H9 (cell line): ENCODE results near the gene CSTPP1. TPM values are rescaled to one million over a fixed set of nuclear protein-coding genes. Genes with fewer than 3 reads are reported as not detected.

Experiments used
- DNase-seq: peaks from one replicate; pipeline ENCODE4 v3.0.0-alpha.2; 2017
- H2AFZ ChIP-seq: one replicate; pipeline ENCODE4 v1.6.1; 2013; ENCODE audit warnings: mild to moderate bottlenecking, low read length, control low read depth, moderate library complexity
- H2AK5ac ChIP-seq: 2 replicates; pipeline ENCODE4 v1.6.1; 2013; ENCODE audit warnings: low read length, control low read depth, mixed read lengths; ENCODE audit not compliant: insufficient read length
- H2BK120ac ChIP-seq: one replicate; pipeline ENCODE4 v1.6.1; 2013; ENCODE audit warnings: low read depth, mild to moderate bottlenecking, low read length, control low read depth, inconsistent platforms; ENCODE audit not compliant: poor library complexity, severe bottlenecking
- H2BK12ac ChIP-seq: 2 replicates; pipeline ENCODE4 v1.6.1; 2013; ENCODE audit warnings: low read length, control low read depth, mixed read lengths, low read depth; ENCODE audit not compliant: insufficient read length
- H2BK15ac ChIP-seq: 2 replicates; pipeline ENCODE4 v1.6.1; 2013; ENCODE audit warnings: low read depth, low read length, control low read depth
- H2BK20ac ChIP-seq: one replicate; pipeline ENCODE4 v1.6.1; 2013; ENCODE audit warnings: low read depth, mild to moderate bottlenecking, low read length, control low read depth, inconsistent platforms; ENCODE audit not compliant: poor library complexity, severe bottlenecking
- H2BK5ac ChIP-seq: 2 replicates; pipeline ENCODE4 v1.6.1; 2013; ENCODE audit warnings: low read length, control low read depth, mixed read lengths; ENCODE audit not compliant: insufficient read length
- H3K14ac ChIP-seq: 2 replicates; pipeline ENCODE4 v1.6.1; 2013; ENCODE audit warnings: low read length, control low read depth; ENCODE audit not compliant: insufficient read depth
- H3K18ac ChIP-seq: 2 replicates; pipeline ENCODE4 v1.6.1; 2013; ENCODE audit warnings: low read depth, mild to moderate bottlenecking, mixed read lengths, low read length, control low read depth; ENCODE audit not compliant: insufficient read length
- H3K23ac ChIP-seq: 2 replicates; pipeline ENCODE4 v1.6.1; 2013; ENCODE audit warnings: low read length, control low read depth, mixed read lengths, low read depth; ENCODE audit not compliant: insufficient read length
- H3K23me2 ChIP-seq: 2 replicates; pipeline ENCODE4 v1.6.1; 2013; ENCODE audit warnings: low read depth, mild to moderate bottlenecking, mixed read lengths, low read length, control low read depth; ENCODE audit not compliant: insufficient read length, poor library complexity, severe bottlenecking
- H3K27ac ChIP-seq: 2 replicates; pipeline ENCODE4 v1.5.1; 2013; ENCODE audit warnings: low read length, control low read depth, mixed read lengths, low read depth; ENCODE audit not compliant: insufficient read length
- H3K27me3 ChIP-seq: 2 replicates; pipeline ENCODE4 v1.6.1; 2013; ENCODE audit warnings: low read length, control low read depth, inconsistent platforms; ENCODE audit not compliant: insufficient read depth
- H3K4ac ChIP-seq: 2 replicates; pipeline ENCODE4 v1.6.1; 2013; ENCODE audit warnings: low read depth, mild to moderate bottlenecking, control low read depth, inconsistent platforms, low read length, moderate library complexity
- H3K4me1 ChIP-seq: 2 replicates; pipeline ENCODE4 v1.6.1; 2013; ENCODE audit warnings: low read length, control low read depth, inconsistent platforms; ENCODE audit not compliant: insufficient read depth
- H3K4me2 ChIP-seq: 2 replicates; pipeline ENCODE4 v1.6.1; 2013; ENCODE audit warnings: low read length, control low read depth, mixed read lengths; ENCODE audit not compliant: insufficient read length, insufficient read depth
- H3K56ac ChIP-seq: 2 replicates; pipeline ENCODE4 v1.6.1; 2013; ENCODE audit warnings: low read depth, mild to moderate bottlenecking, mixed read lengths, low read length, control low read depth; ENCODE audit not compliant: insufficient read length
- H3K79me1 ChIP-seq: 2 replicates; pipeline ENCODE4 v1.6.1; 2013; ENCODE audit warnings: low read depth, mild to moderate bottlenecking, moderate library complexity, low read length, control low read depth, inconsistent platforms; ENCODE audit not compliant: insufficient read depth, poor library complexity, severe bottlenecking
- H3K79me2 ChIP-seq: 2 replicates; pipeline ENCODE4 v1.6.1; 2013; ENCODE audit warnings: low read length, control low read depth, inconsistent platforms; ENCODE audit not compliant: insufficient read depth
- H3K9ac ChIP-seq: 2 replicates; pipeline ENCODE4 v1.6.1; 2013; ENCODE audit warnings: low read length, control low read depth, mixed read lengths; ENCODE audit not compliant: insufficient read length; ENCODE audit errors: extremely low read depth
- H3K9me3 ChIP-seq: one replicate; pipeline ENCODE4 v1.6.1; 2013; ENCODE audit warnings: low read depth, low read length, inconsistent platforms; ENCODE audit not compliant: control insufficient read depth
- H3T11ph ChIP-seq: one replicate; pipeline ENCODE4 v1.6.1; 2013; ENCODE audit warnings: mild to moderate bottlenecking, low read length, control low read depth, inconsistent platforms
- H4K20me1 ChIP-seq: one replicate; pipeline ENCODE4 v1.6.1; 2013; ENCODE audit not compliant: control insufficient read depth, insufficient read length, insufficient read depth
- H4K5ac ChIP-seq: 2 replicates; pipeline ENCODE4 v1.6.1; 2013; ENCODE audit warnings: low read depth, mild to moderate bottlenecking, mixed read lengths, low read length, control low read depth; ENCODE audit not compliant: insufficient read length
- H4K8ac ChIP-seq: replicated peaks from 2 replicates; pipeline ENCODE4 v1.6.1; 2013; ENCODE audit warnings: low read length, control low read depth, mixed read lengths, low read depth; ENCODE audit not compliant: insufficient read length
- H4K91ac ChIP-seq: 2 replicates; pipeline ENCODE4 v1.6.1; 2013; ENCODE audit warnings: low read depth, mild to moderate bottlenecking, moderate library complexity, mixed read lengths, low read length, control low read depth; ENCODE audit not compliant: insufficient read length
- H3K27ac Mint-ChIP-seq, 3 experiments: 2 replicates in 2 of 3; 3 replicates in 1 of 3; pipeline ENCODE4 v1.8.0; 2020 to 2021; ENCODE audit warnings: mixed read lengths in 3 of 3, mild to moderate bottlenecking in 1 of 3, moderate library complexity in 1 of 3
- H3K27me3 Mint-ChIP-seq: 2 replicates; pipeline ENCODE4 v1.8.0; 2021; ENCODE audit warnings: low read depth, mild to moderate bottlenecking, moderate library complexity, mixed read lengths
- H3K36me3 Mint-ChIP-seq, 3 experiments: 2 replicates in 2 of 3; 3 replicates in 1 of 3; pipeline ENCODE4 v1.8.0; 2020 to 2021; ENCODE audit warnings: low read depth in 3 of 3, mixed read lengths in 3 of 3; ENCODE audit not compliant: insufficient read depth in 1 of 3
- H3K4me1 Mint-ChIP-seq, 2 experiments: 2 replicates each; pipeline ENCODE4 v1.8.0; 2020; ENCODE audit warnings: mixed read lengths in 2 of 2
- H3K4me3 Mint-ChIP-seq, 2 experiments: 2 replicates in 1 of 2; 3 replicates in 1 of 2; pipeline ENCODE4 v1.8.0; 2020 to 2021; ENCODE audit warnings: mild to moderate bottlenecking in 2 of 2, mixed read lengths in 2 of 2, moderate library complexity in 1 of 2
- H3K9me3 Mint-ChIP-seq, 2 experiments: 2 replicates in 1 of 2; 3 replicates in 1 of 2; pipeline ENCODE4 v1.8.0; 2020; ENCODE audit warnings: mild to moderate bottlenecking in 2 of 2, mixed read lengths in 2 of 2, moderate library complexity in 1 of 2
- CTCF ChIP-seq: fragments of 200-600 bp; sonication (generic); conservative IDR thresholded peaks from 3 replicates; pipeline ENCODE4 v1.8.0; 2021; ENCODE audit warnings: antibody characterized with exemption, mild to moderate bottlenecking
- WGBS: extraction: QIAGEN DNeasy Blood & Tissue Kit; methylation state at CpG from one replicate; pipeline ENCODE4 v1.1.7; 2013; ENCODE audit warnings: missing lambda C conversion rate, low lambda C conversion rate, mixed read lengths; ENCODE audit not compliant: insufficient read length; ENCODE audit errors: extremely low coverage; 5-methylcytosine and 5-hydroxymethylcytosine counted together
- total RNA-seq: library from RNA; stranded (reverse); gene quantifications from 2 replicates; pipeline ENCODE4 v1.2.1, GENCODE V29; 2021

Gene CSTPP1
- total RNA-seq, 1 experiment from 2014 or later, result 21.2 TPM

GRCh38 chr11:47148903-47149531 is 212.5 kb downstream of the CSTPP1 start:
- H3K79me2 ChIP-seq, result no peaks in the 10 kb centered on the region
- no peak overlapping the region for H2AK5ac ChIP-seq
- H4K8ac ChIP-seq, result no peak overlapping the region
- H4K5ac ChIP-seq, result no peak overlapping the region
- peaks cover 11 to 18% of the 10 kb centered on the region in 2 experiments for H3K4me1 Mint-ChIP-seq
- no peak overlapping the region for H3K14ac ChIP-seq
- H2BK120ac ChIP-seq, result no peak overlapping the region
- no peaks in the 10 kb centered on the region for H3K9me3 ChIP-seq
- no peak overlapping the region for H3K23ac ChIP-seq
- H4K91ac ChIP-seq, result no peak overlapping the region
- no peak for TF ChIP-seq CTCF
- H3K27ac ChIP-seq, result no peak overlapping the region
- no CpG with 5 or more reads among the region's 10 CpGs for WGBS
- no peaks in the 10 kb centered on the region for H4K20me1 ChIP-seq
- no peak overlapping the region for H3K27ac Mint-ChIP-seq
- H3K4me3 Mint-ChIP-seq, result no peak overlapping the region
- no peak overlapping the region for H3K9ac ChIP-seq
- H3K4ac ChIP-seq, result no peak overlapping the region
- no peak overlapping the region for H2AFZ ChIP-seq
- H3K4me1 ChIP-seq, result peaks cover 3% of the 10 kb centered on the region; the same call in 1 of the 2 replicates
- H3K56ac ChIP-seq, result no peak overlapping the region
- no peaks in the 10 kb centered on the region for H3K27me3 ChIP-seq
- no peak overlapping the region for H3K18ac ChIP-seq
- H3T11ph ChIP-seq, result no peak overlapping the region
- no peak overlapping the region for H2BK20ac ChIP-seq
- no peak for DNase-seq
- no peaks in the 10 kb centered on the region for H3K79me1 ChIP-seq
- peaks cover 0 to 3% (median 0%) of the 10 kb centered on the region in 3 experiments; a peak in 1 of 7 replicates for H3K36me3 Mint-ChIP-seq
- no peak overlapping the region for H3K4me2 ChIP-seq
- H3K27me3 Mint-ChIP-seq, result no peaks in the 10 kb centered on the region
- no peaks in the 10 kb centered on the region for H3K23me2 ChIP-seq
- H2BK15ac ChIP-seq, result no peak overlapping the region
- H2BK5ac ChIP-seq, result no peak overlapping the region
- no peak overlapping the region for H2BK12ac ChIP-seq
- H3K9me3 Mint-ChIP-seq, result no peaks in the 10 kb centered on the region
